Sigmoid colon (tissue), 7 donors: ENCODE measurements around the gene THAP6. TPM values are rescaled to one million over a fixed set of nuclear protein-coding genes. Genes with fewer than 3 reads are reported as not detected.
"Not testable (repeated sequence)": the region's sequence is repeated elsewhere in the genome, so short reads cannot be mapped to it uniquely, and the experiment has no call there.

Experiments
- DNase-seq: peaks from one replicate; pipeline ENCODE4 v3.0.0-alpha.2; 2019
- H3K27ac ChIP-seq, 4 donors: fragments of 200-600 bp; sonication (generic); one replicate each; pipeline ENCODE4 v1.5.1; 2016 to 2019; ENCODE audit warnings: mild to moderate bottlenecking in 1 of 4
- H3K27me3 ChIP-seq, 3 donors: fragments of 200-600 bp; sonication (generic); one replicate each; pipeline ENCODE4 v1.5.1; 2019; ENCODE audit warnings: mild to moderate bottlenecking in 1 of 3
- H3K36me3 ChIP-seq, 4 donors: fragments of 200-600 bp; sonication (generic); one replicate each; pipeline ENCODE4 v1.5.1; 2016 to 2019
- H3K4me1 ChIP-seq, 4 donors: fragments of 200-600 bp; sonication (generic); one replicate each; pipeline ENCODE4 v1.5.1; 2017 to 2019
- H3K4me3 ChIP-seq, 4 donors: fragments of 200-600 bp; sonication (generic); one replicate each; pipeline ENCODE4 v1.5.1; 2017 to 2019; ENCODE audit warnings: mild to moderate bottlenecking in 2 of 4, moderate library complexity in 1 of 4
- H3K9me3 ChIP-seq, 4 donors: fragments of 200-600 bp in 3 of 4; sonication (generic) in 3 of 4; one replicate each; pipeline versions ENCODE4 v1.5.1 to v1.6.1; 2013 to 2019
- CTCF ChIP-seq, 4 experiments: fragments of 450-650 bp in 3 of 4; fragments of 200-600 bp in 1 of 4; IDR thresholded peaks; one replicate each; pipeline ENCODE4 v1.5.1; 2016 to 2019; ENCODE audit warnings: antibody characterized with exemption in 4 of 4, mild to moderate bottlenecking in 3 of 4, moderate library complexity in 2 of 4
- EP300 ChIP-seq, 4 donors: sonication (generic); formaldehyde crosslinking; IDR thresholded peaks; one replicate each; pipeline ENCODE4 v1.6.1; 2017; ENCODE audit warnings: antibody characterized with exemption in 4 of 4
- POLR2A ChIP-seq, 2 donors: fragments of 450-650 bp; IDR thresholded peaks; one replicate each; pipeline ENCODE4 v1.6.1; 2016; ENCODE audit warnings: antibody characterized with exemption in 2 of 2, mild to moderate bottlenecking in 2 of 2, moderate library complexity in 2 of 2
- POLR2AphosphoS5 ChIP-seq, 4 donors: sonication (generic); formaldehyde crosslinking; IDR thresholded peaks; one replicate each; pipeline ENCODE4 v1.6.1; 2017; ENCODE audit warnings: antibody characterized with exemption in 4 of 4
- WGBS, 2 donors: extraction: QIAGEN DNeasy Blood & Tissue Kit; methylation state at CpG; one replicate each; pipeline ENCODE4 v1.1.7; 2013; 5-methylcytosine and 5-hydroxymethylcytosine counted together
- intact Hi-C: fragments of 100-400 bp; cut with DNase I; formaldehyde crosslinking; loops from one replicate; pipeline ENCODE4 v1.15.1; 2023
- polyA plus RNA-seq, 3 donors: library from polyadenylated mRNA; stranded (reverse); fragments of 200-250 nt; gene quantifications; one replicate each; pipeline ENCODE4 v1.2.3, GENCODE V29; 2013
- total RNA-seq, 4 donors: library from RNA; depleted of rRNA; stranded (reverse); fragments of >200 nt; gene quantifications; one replicate each; pipeline ENCODE4 v1.1.0, GENCODE V29; 2016
- donor health status: healthy with polysubstance abuse.
- donor health status: Bipolar disorder and iron deficiency.
- donor health status: healthy.

The THAP6 gene
- total and polyA plus RNA-seq, 7 donors = 4.8 to 38.8 (median 17.1) TPM

- Histone ChIP-seq H3K4me3 (no peak overlapping the region), H3K9me3 (no peaks in the 10 kb centered on the region), H3K4me1 (peaks cover 0 to 27% (median 10%) of the 10 kb centered on the region in 4 donors), H3K27me3 (no peaks in the 10 kb centered on the region), H3K27ac (no peak overlapping the region), H3K36me3 (peaks cover 0 to 38% (median 0%) of the 10 kb centered on the region in 4 donors)
- intact Hi-C loops = no loop called here
- no peak for TF ChIP-seq POLR2A (IDR thresholded peaks at IDR 0.05)
- TF ChIP-seq EP300 (IDR thresholded peaks at IDR 0.05) = no peak
- no peak for TF ChIP-seq CTCF (IDR thresholded peaks at IDR 0.05)
- no peak for TF ChIP-seq POLR2AphosphoS5 (IDR thresholded peaks at IDR 0.05)
- WGBS, 2 donors = 71 to 77% methylated on average over 5 of the region's 5 CpGs
- DNase-seq = no peak
Measured at GRCh38 chr4:75497133-75497532, 17.1 kb upstream of the THAP6 start.

- no peak for DNase-seq
- H3K9me3 ChIP-seq = no peaks in the 10 kb centered on the region
- H3K27ac ChIP-seq = no peak overlapping the region
- peaks cover 0 to 29% (median 0%) of the 10 kb centered on the region in 4 donors for H3K36me3 ChIP-seq
- intact Hi-C loops = no loop called here
- no peaks in the 10 kb centered on the region for H3K27me3 ChIP-seq
- 83 to 88% methylated on average over 2 of the region's 2 CpGs for WGBS, 2 donors
- no peak overlapping the region for H3K4me3 ChIP-seq
- H3K4me1 ChIP-seq = peaks cover 0 to 27% (median 10%) of the 10 kb centered on the region in 4 donors
- no peak for TF ChIP-seq POLR2A (IDR thresholded peaks at IDR 0.05)
- no peak for TF ChIP-seq CTCF (IDR thresholded peaks at IDR 0.05)
- no peak for TF ChIP-seq EP300 (IDR thresholded peaks at IDR 0.05)
- TF ChIP-seq POLR2AphosphoS5 (IDR thresholded peaks at IDR 0.05) = no peak
Measured at GRCh38 chr4:75498041-75498440, 16.2 kb upstream of the THAP6 start.

GRCh38 chr4:75499900-75500299 is 14.4 kb upstream of the THAP6 start:
- no peaks in the 10 kb centered on the region for H3K27me3 ChIP-seq
- WGBS, 2 donors = 93 to 99% methylated on average over 2 of the region's 2 CpGs
- no peak for TF ChIP-seq POLR2A (IDR thresholded peaks at IDR 0.05)
- TF ChIP-seq EP300 (IDR thresholded peaks at IDR 0.05) = no peak
- no peak for TF ChIP-seq POLR2AphosphoS5 (IDR thresholded peaks at IDR 0.05)
- no peak for TF ChIP-seq CTCF (IDR thresholded peaks at IDR 0.05)
- no peak overlapping the region for H3K4me3 ChIP-seq
- peaks cover 0 to 16% (median 6%) of the 10 kb centered on the region in 4 donors for H3K4me1 ChIP-seq
- DNase-seq = no peak
- intact Hi-C loops = no loop called here
- peaks cover 0 to 37% (median 0%) of the 10 kb centered on the region in 4 donors for H3K36me3 ChIP-seq
- no peaks in the 10 kb centered on the region for H3K9me3 ChIP-seq
- no peak overlapping the region for H3K27ac ChIP-seq

GRCh38 chr4:75502671-75503070 is 11.6 kb upstream of the THAP6 start:
- H3K27ac ChIP-seq = no peak overlapping the region
- H3K4me1 ChIP-seq = no peaks in the 10 kb centered on the region
- intact Hi-C loops = no loop called here
- no peaks in the 10 kb centered on the region for H3K27me3 ChIP-seq
- peaks cover 0 to 60% (median 0%) of the 10 kb centered on the region in 4 donors for H3K36me3 ChIP-seq
- H3K4me3 ChIP-seq = no peak overlapping the region
- WGBS, 2 donors = 94 to 96% methylated on average over 2 of the region's 2 CpGs
- no peaks in the 10 kb centered on the region for H3K9me3 ChIP-seq
- no peak for DNase-seq
- TF ChIP-seq CTCF (IDR thresholded peaks at IDR 0.05) (no peak), EP300 (IDR thresholded peaks at IDR 0.05) (no peak), POLR2AphosphoS5 (IDR thresholded peaks at IDR 0.05) (no peak), POLR2A (IDR thresholded peaks at IDR 0.05) (no peak)

- H3K27me3 ChIP-seq = no peaks in the 10 kb centered on the region
- H3K36me3 ChIP-seq = peaks cover 0 to 49% (median 0%) of the 10 kb centered on the region in 4 donors
- 32 to 86% methylated on average over 2 of the region's 2 CpGs for WGBS, 2 donors
- no peak for TF ChIP-seq EP300 (IDR thresholded peaks at IDR 0.05)
- TF ChIP-seq POLR2A (IDR thresholded peaks at IDR 0.05) = no peak
- no peak for TF ChIP-seq POLR2AphosphoS5 (IDR thresholded peaks at IDR 0.05)
- intact Hi-C loops = no loop called here
- DNase-seq = no peak
- H3K27ac ChIP-seq = no peak overlapping the region
- H3K4me3 ChIP-seq = no peak overlapping the region
- H3K9me3 ChIP-seq = no peaks in the 10 kb centered on the region
- H3K4me1 ChIP-seq = peaks cover 0 to 8% (median 4%) of the 10 kb centered on the region in 4 donors
Measured at GRCh38 chr4:75505630-75506029, 8.6 kb upstream of the THAP6 start.

GRCh38 chr4:75509592-75509991 is 4.7 kb upstream of the THAP6 start:
- 89 to 94% methylated on average over 4 of the region's 4 CpGs for WGBS, 2 donors
- H3K9me3 ChIP-seq, H3K27me3 ChIP-seq, H3K27ac ChIP-seq, DNase-seq, H3K4me3 ChIP-seq, intact Hi-C loops: not testable (repeated sequence)
- peaks cover 0 to 37% (median 28%) of the 10 kb centered on the region in 4 donors for H3K4me1 ChIP-seq
- peaks cover 0 to 35% (median 0%) of the 10 kb centered on the region in 4 donors for H3K36me3 ChIP-seq
